KOPT-K1 (cell line): Measurements from ENCODE around the gene PNMA5.
"Not testable (repeated sequence)": the region's sequence is repeated elsewhere in the genome, so short reads cannot be mapped to it uniquely, and the experiment has no call there.

Experiments used
- H3K27ac ChIP-seq: fragments of 200-600 bp; sonication (generic); 2 replicates; pipeline ENCODE4 v1.5.1; 2016; ENCODE audit warnings: antibody characterized with exemption, mild to moderate bottlenecking, low read depth, low read length; ENCODE audit not compliant: poor library complexity, severe bottlenecking
- H3K36me3 ChIP-seq: fragments of 200-600 bp; sonication (generic); 2 replicates; pipeline ENCODE4 v1.5.1; 2017; ENCODE audit warnings: antibody characterized with exemption, mild to moderate bottlenecking, low read length, moderate library complexity; ENCODE audit not compliant: insufficient read depth
- H3K9me3 ChIP-seq: fragments of 200-600 bp; sonication (generic); 2 replicates; pipeline ENCODE4 v1.5.1; 2017; ENCODE audit warnings: antibody characterized with exemption, low read length, mild to moderate bottlenecking; ENCODE audit not compliant: insufficient read depth, poor library complexity, severe bottlenecking

PNMA5 gene

GRCh38 chrX:152988536-152989291 is 5.2 kb downstream of the PNMA5 start:
- H3K36me3 ChIP-seq = no peaks in the 10 kb centered on the region
- no peak overlapping the region for H3K27ac ChIP-seq
- H3K9me3 ChIP-seq = no peaks in the 10 kb centered on the region

- Histone ChIP-seq H3K36me3 (no peaks in the 10 kb centered on the region), H3K9me3 (no peaks in the 10 kb centered on the region), H3K27ac (no peak overlapping the region)
These were observed 6.1 kb downstream of the PNMA5 start for GRCh38 chrX:152987801-152988200.

- not testable (repeated sequence) for H3K27ac ChIP-seq, H3K36me3 ChIP-seq, H3K9me3 ChIP-seq
These were observed 6.8 kb downstream of the PNMA5 start for GRCh38 chrX:152987156-152987555.

DNA sequence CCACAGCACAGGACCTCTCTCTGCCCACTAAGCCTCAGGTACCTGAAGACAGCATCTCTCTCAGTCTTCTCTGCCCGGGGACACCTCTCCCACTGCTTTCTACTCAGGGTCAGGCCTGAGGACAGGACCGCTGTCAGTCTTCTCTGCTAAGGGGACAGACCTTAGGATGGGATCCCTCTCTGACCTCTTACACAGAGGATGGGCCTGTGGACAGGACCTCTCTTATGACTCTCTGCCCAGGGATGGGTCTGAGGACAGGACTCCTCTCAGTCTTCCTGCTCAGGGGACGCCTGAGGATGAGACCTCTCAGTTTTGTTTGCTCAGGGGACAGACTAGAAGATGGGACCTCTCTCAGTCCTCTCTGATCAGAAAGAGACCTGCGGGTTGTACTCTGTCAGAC is 8.5 kb downstream of the PNMA5 start:
- H3K36me3 ChIP-seq = not testable (repeated sequence)

DNA sequence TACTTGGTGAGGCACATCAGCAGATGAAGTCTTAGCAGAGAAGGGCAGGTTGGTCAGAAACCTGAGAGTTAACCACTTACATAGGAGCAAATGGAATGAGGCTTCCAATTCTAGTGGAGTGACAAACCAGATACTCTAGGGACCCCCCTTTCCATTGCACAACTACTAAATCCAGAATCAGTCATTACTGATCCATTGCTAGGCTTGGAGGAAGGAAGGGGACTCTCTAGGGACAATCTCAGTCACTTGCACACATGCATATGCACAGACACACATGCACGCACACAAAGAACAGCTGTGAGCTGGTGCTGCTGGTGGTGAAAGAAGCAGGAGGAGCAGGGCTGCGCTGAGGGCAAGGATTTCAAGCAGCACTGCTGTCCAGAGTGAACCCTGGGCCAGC is 25.7 kb downstream of the PNMA5 start:
- Histone ChIP-seq H3K9me3 (no peaks in the 10 kb centered on the region), H3K36me3 (no peaks in the 10 kb centered on the region), H3K27ac (no peak overlapping the region)

More for the DNA sequence above, 8.5 kb downstream of the PNMA5 start:
- H3K9me3 ChIP-seq, H3K27ac ChIP-seq: not testable (repeated sequence)

GRCh38 chrX:152960115-152960514 is 33.8 kb downstream of the PNMA5 start:
- Histone ChIP-seq H3K27ac (no peak overlapping the region), H3K36me3 (no peaks in the 10 kb centered on the region), H3K9me3 (no peaks in the 10 kb centered on the region)

- H3K27ac ChIP-seq = no peak overlapping the region
- H3K9me3 ChIP-seq = no peaks in the 10 kb centered on the region
- H3K36me3 ChIP-seq = no peaks in the 10 kb centered on the region
These were observed 34.3 kb downstream of the PNMA5 start for GRCh38 chrX:152959626-152960025.

- Histone ChIP-seq H3K27ac (peak overlapping the region; percentile 47), H3K9me3 (no peaks in the 10 kb centered on the region), H3K36me3 (no peaks in the 10 kb centered on the region)
These were observed 35.1 kb downstream of the PNMA5 start for GRCh38 chrX:152958524-152959465.

DNA sequence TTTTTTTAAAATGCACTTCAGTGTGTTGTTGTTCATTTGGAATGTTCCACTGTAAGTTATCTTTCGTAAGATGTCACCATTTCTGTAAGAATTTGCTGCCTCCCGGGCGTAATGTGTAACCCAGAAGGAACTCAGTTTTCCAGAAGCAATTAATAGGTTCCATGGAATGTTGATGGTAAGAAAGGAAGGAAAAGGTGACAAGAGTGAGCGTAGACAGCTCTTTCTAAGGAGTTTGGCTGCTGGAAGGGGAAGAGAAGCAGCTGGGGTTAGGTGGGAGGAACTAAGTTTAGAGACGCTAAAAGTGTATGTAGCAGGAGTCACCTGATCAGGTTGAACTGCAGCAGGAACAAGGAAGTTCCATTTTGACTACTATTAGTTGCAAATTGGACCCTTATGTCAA is 35.9 kb downstream of the PNMA5 start:
- H3K27ac ChIP-seq = no peak overlapping the region

GRCh38 chrX:152950786-152951185 is 43.1 kb downstream of the PNMA5 start:
- Histone ChIP-seq H3K36me3 (no peaks in the 10 kb centered on the region), H3K27ac (no peak overlapping the region), H3K9me3 (no peaks in the 10 kb centered on the region)

More for the DNA sequence above, 35.9 kb downstream of the PNMA5 start:
- Histone ChIP-seq H3K9me3 (no peaks in the 10 kb centered on the region), H3K36me3 (no peaks in the 10 kb centered on the region)

GRCh38 chrX:152949114-152949513 is 44.8 kb downstream of the PNMA5 start:
- Histone ChIP-seq H3K9me3 (no peaks in the 10 kb centered on the region), H3K27ac (no peak overlapping the region), H3K36me3 (no peaks in the 10 kb centered on the region)

DNA sequence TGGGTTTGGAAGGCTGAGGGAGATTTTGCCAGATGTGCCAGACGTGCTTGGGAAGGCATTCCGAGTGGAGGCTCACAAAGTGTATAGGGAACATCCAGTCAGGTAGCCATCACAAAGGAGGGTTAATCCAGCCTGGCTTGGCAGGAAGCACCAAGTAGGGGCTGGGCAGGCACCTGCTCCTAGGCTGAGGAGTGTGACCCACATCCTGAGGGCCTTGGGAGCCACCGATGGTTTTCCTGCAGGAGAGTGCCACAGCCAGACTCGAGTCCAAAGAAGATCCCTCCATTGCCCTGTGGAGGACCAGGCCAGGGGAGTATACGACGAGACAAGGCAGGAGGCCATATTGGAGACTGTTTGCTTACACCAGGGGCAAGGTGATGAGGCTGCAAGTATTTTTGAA is 47.2 kb downstream of the PNMA5 start:
- no peak overlapping the region for H3K27ac ChIP-seq
- no peaks in the 10 kb centered on the region for H3K9me3 ChIP-seq
- H3K36me3 ChIP-seq = no peaks in the 10 kb centered on the region

DNA sequence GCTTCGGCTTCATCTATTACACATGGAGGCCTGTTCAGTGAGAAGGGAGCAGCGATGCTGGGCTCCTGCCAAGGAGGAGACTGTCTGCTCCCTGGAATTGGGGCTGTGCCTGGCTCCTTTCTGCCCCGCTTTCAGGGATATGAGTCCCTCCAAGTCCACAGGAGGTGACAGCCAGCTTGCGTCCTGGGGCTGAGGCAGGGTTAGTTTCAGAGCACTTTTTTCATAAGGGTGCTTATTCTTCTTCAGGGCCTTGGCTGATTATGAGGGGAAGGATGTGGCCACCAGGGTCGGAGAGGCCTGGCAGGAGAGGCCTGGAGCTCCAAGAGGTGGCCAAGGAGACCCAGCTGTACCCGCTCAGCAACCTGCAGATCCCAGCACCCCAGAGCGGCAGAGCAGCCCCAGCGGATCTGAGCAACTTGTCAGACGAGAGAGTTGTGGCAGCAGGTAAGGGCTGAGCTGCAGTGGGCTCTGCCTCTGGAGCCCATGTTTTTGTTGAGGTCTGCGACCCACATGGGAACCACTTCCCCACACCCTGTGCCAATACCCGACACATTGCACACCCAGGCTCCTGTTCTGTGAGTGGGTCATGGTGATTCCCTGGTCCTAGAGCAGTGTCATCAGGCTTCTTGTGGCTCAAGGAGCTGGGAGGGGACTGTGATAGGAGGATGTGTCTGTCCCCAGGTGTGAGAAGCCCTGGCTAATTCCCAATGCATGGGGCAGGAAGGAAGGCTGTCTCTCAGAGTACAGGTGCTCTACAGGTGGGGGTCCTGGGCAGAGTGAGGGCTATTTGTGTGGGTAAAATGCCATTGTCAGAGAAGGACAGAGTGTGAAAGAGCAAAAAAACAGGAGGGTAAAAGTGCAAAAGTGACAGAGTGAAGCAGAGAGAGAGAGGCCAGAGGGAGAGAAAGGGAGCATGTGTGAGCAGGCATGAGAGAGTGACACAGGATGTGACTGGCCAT is 48.6 kb downstream of the PNMA5 start:
- Histone ChIP-seq H3K27ac (no peak overlapping the region), H3K9me3 (no peaks in the 10 kb centered on the region), H3K36me3 (no peaks in the 10 kb centered on the region)

- Histone ChIP-seq H3K36me3 (no peaks in the 10 kb centered on the region), H3K27ac (no peak overlapping the region), H3K9me3 (no peaks in the 10 kb centered on the region)
These were observed 50.1 kb downstream of the PNMA5 start for GRCh38 chrX:152943826-152944225.

DNA sequence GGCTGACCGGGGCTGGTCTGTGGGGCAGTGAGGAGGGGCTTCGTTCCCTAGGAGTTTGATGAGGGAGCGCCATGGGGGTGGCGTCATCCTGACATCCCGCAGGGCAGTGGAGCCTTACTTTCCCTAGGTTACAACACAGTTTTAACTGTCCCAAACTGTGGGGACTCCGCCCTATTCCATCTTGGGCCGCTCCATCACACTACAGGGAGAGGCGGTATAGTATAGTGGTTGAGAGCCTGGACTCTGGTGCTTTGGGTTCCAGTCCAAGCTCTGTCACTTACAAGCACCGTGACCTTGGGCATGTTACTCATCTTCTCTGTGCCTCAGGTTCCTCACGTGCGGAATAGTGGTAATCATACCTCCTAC is 51.9 kb downstream of the PNMA5 start:
- H3K27ac ChIP-seq = peak overlapping the region; percentile 63
- H3K9me3 ChIP-seq = no peaks in the 10 kb centered on the region
- no peaks in the 10 kb centered on the region for H3K36me3 ChIP-seq
